Uterus (tissue), 2 donors: Measurements from ENCODE around the gene CST6.

ENCODE experiments used
- POLR2A ChIP-seq, 2 donors: fragments of 450-650 bp; IDR thresholded peaks; one replicate each; pipeline ENCODE4 v1.6.1; 2016; ENCODE audit warnings: antibody characterized with exemption in 2 of 2, mild to moderate bottlenecking in 1 of 2, moderate library complexity in 1 of 2
- TF ChIP-seq, protein P1 (sequence below), 4 experiments: fragments of 200-600 bp in 2 of 4; fragments of 450-650 bp in 2 of 4; sonication (generic) in 2 of 4; IDR thresholded peaks; one replicate each; pipeline ENCODE4 v1.5.1; 2016 to 2019; ENCODE audit warnings: antibody characterized with exemption in 4 of 4, mild to moderate bottlenecking in 2 of 4, moderate library complexity in 1 of 4

DNA sequence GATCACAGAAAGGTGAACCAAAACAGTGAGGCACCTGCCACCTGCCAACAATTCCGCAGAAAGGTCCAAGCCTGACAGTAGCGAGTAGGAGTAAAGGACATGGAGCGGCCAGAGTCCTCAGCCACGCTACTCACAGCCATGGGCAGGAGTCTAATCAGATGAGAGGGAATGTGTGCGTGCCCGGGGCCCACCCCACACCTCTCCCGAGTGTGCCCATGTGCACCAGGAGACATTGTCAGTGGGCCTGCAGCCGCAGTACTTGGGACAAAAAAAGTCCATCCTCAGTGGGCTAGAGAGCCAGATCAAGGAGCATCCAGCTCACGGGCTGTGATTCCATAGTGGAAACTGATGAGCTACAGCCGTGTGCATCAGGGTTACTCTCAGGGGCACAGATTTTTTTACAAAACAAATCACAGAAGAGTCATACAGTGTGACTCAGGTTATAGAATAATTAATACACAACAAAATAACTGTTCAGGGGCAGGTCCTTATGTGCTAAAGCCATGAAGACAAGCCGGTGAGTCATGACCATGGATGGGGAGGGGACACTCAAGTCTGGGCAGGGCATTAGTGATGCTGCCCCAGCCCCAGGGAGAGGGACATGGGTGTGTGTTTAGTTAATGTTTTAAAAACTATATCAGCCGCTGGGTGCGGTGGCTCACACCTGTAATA, 38.2 kb upstream of the CST6 start:
- TF ChIP-seq POLR2A (IDR thresholded peaks at IDR 0.05), result no peak
- TF ChIP-seq, protein P1, sequence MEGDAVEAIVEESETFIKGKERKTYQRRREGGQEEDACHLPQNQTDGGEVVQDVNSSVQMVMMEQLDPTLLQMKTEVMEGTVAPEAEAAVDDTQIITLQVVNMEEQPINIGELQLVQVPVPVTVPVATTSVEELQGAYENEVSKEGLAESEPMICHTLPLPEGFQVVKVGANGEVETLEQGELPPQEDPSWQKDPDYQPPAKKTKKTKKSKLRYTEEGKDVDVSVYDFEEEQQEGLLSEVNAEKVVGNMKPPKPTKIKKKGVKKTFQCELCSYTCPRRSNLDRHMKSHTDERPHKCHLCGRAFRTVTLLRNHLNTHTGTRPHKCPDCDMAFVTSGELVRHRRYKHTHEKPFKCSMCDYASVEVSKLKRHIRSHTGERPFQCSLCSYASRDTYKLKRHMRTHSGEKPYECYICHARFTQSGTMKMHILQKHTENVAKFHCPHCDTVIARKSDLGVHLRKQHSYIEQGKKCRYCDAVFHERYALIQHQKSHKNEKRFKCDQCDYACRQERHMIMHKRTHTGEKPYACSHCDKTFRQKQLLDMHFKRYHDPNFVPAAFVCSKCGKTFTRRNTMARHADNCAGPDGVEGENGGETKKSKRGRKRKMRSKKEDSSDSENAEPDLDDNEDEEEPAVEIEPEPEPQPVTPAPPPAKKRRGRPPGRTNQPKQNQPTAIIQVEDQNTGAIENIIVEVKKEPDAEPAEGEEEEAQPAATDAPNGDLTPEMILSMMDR (IDR thresholded peaks at IDR 0.05), result no peak
